GM19452 (cell line): ENCODE data around the gene PKN2.

ENCODE experiments used
- ATAC-seq: cut with Tn5 transposase; IDR thresholded peaks from one replicate; pipeline ENCODE4 v1.9.1; 2021; ENCODE audit not compliant: unreplicated experiment

The PKN2 gene

GRCh38 chr1:88731475-88732269, 47.6 kb downstream of the PKN2 start:
- ATAC-seq = no peak

- ATAC-seq = no peak
Measured at GRCh38 chr1:88735382-88735781, 51.3 kb downstream of the PKN2 start.

GRCh38 chr1:88735909-88736308, 51.8 kb downstream of the PKN2 start:
- ATAC-seq = no peak

GRCh38 chr1:88736633-88737248, 52.7 kb downstream of the PKN2 start:
- ATAC-seq = no peak

- ATAC-seq = no peak
Measured at GRCh38 chr1:88737338-88737927, 53.4 kb downstream of the PKN2 start.

GRCh38 chr1:88740784-88741183, 56.7 kb downstream of the PKN2 start:
- ATAC-seq = no peak

GRCh38 chr1:88741413-88741812, 57.3 kb downstream of the PKN2 start:
- ATAC-seq = no peak

GRCh38 chr1:88742531-88742930, 58.5 kb downstream of the PKN2 start:
- ATAC-seq = no peak

- no peak for ATAC-seq
Measured at GRCh38 chr1:88744142-88744541, 60.1 kb downstream of the PKN2 start.

GRCh38 chr1:88746916-88747315, 62.8 kb downstream of the PKN2 start:
- ATAC-seq = no peak

- no peak for ATAC-seq
Measured at GRCh38 chr1:88751714-88752113, 67.6 kb downstream of the PKN2 start.

- ATAC-seq = no peak
Measured at GRCh38 chr1:88753506-88753905, 69.4 kb downstream of the PKN2 start.

- no peak for ATAC-seq
Measured at GRCh38 chr1:88763649-88764406, 79.8 kb downstream of the PKN2 start.

GRCh38 chr1:88768187-88768586, 84.1 kb downstream of the PKN2 start:
- ATAC-seq = no peak

- no peak for ATAC-seq
Measured at GRCh38 chr1:88768816-88769215, 84.7 kb downstream of the PKN2 start.

- ATAC-seq = no peak
Measured at GRCh38 chr1:88773540-88774150, 89.6 kb downstream of the PKN2 start.

- no peak for ATAC-seq
Measured at GRCh38 chr1:88774151-88774556, 90.1 kb downstream of the PKN2 start.

- no peak for ATAC-seq
Measured at GRCh38 chr1:88777604-88778149, 93.6 kb downstream of the PKN2 start.

GRCh38 chr1:88779880-88780279, 95.8 kb downstream of the PKN2 start:
- ATAC-seq = no peak

- ATAC-seq = no peak
Measured at GRCh38 chr1:88780485-88780884, 96.4 kb downstream of the PKN2 start.

- no peak for ATAC-seq
Measured at GRCh38 chr1:88783145-88783544, 99.1 kb downstream of the PKN2 start.
